Daoy (cell line): ENCODE results near the gene MAJIN. TPM values are rescaled to one million over a fixed set of nuclear protein-coding genes. Genes with fewer than 3 reads are reported as not detected.

ENCODE experiments used
- DNase-seq: peaks from one replicate; pipeline ENCODE4 v3.0.0-alpha.2; 2015; ENCODE audit warnings: low read depth
- total RNA-seq: library from RNA; depleted of rRNA; stranded (reverse); fragments of >200 nt; shearing (Covaris generic); gene quantifications from 2 replicates; pipeline ENCODE4 v1.2.3, GENCODE V29; 2014

Gene MAJIN
- total RNA-seq, 1 experiment from 2014 or later = not detected

DNA sequence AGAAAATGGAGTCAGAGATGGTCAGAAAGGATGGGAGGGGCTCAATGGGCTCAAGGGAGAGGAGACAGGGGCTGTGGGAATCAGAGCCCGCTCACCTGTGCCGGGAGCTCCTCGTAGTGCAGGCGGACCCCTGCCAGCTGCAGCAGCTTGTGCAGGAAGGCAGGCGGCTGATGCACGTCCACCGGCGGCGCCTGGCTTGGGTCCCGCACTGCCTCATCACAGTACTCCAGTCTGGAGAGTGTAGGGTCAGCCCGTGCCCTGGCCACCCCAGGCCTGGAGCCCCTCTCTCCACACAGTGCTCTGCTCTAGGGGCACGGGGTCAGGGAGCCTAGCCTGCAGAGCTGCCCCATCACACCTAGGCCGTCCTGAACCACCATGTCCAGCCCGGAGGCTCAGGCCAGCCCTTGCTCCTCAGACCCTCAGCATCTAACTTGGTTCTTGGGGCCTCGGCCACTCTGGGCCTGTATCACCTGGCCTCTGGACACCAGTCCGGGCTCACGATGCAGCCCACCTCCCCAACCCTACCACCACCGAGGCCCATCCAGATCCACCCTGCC is 58.7 kb downstream of the MAJIN start:
- DNase-seq = no peak

- no peak for DNase-seq
These were observed 60.2 kb downstream of the MAJIN start for GRCh38 chr11:64911689-64912088.

- DNase-seq = no peak
These were observed 60.8 kb downstream of the MAJIN start for GRCh38 chr11:64911142-64911541.

GRCh38 chr11:64910451-64911093 is 61.3 kb downstream of the MAJIN start:
- no peak for DNase-seq

DNA sequence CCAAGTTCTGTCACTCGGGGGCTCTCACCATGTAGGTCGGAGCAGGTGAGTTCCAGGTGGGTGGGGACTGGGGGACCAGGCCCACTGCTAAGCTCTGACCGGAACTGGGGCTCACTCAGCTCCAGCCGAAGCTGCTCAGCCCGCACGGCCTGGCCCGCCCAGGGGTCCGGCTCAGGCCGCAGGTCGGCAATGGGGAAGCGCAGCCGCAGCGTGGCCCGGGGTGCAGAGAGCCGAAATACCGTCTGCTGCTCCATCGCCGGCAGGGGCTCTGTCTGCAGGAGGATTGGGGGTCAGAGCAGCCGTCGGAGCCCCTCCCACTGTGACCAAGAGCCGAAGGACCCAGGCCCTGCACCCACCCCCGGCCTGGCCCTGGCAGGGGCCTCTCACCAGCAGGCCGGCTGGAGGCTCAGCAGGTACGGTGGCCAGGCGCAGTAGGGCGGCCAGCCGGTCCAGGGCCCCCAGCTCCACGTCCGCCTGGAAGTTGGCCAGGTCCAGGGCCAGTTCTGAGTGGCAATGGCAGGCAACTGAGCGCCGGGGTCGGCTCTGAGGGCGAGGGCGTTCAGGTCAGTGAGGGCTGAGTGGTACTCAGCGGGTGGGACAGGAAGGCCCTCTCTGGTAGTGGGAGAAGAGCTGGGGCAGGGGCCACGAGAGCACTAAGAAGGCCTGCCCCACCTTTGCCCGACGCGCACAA is 62.1 kb downstream of the MAJIN start:
- no peak for DNase-seq

DNA sequence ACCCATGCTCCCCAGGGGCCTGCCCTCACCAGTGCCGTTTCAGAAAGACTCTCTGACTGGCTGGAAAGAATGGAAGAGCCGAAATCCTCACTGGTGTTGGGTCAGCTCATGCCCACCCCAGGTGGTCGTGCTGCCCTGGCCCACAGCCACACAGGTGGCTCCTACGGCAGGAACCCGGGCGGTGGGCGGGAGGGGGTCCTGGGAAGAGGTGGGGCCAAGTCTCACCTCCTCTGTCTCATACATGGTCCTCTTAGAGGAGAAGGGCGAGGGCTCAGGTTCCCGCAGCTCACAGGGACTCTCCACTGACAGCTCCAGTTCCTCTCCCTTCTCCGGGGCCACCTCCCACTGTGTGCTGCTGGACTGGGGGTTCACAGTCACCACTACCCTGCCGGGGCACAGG is 63.1 kb downstream of the MAJIN start:
- no peak for DNase-seq

- DNase-seq = no peak
These were observed 65.6 kb downstream of the MAJIN start for GRCh38 chr11:64906314-64906635.

- no peak for DNase-seq
These were observed 66.2 kb downstream of the MAJIN start for GRCh38 chr11:64905516-64906313.

DNA sequence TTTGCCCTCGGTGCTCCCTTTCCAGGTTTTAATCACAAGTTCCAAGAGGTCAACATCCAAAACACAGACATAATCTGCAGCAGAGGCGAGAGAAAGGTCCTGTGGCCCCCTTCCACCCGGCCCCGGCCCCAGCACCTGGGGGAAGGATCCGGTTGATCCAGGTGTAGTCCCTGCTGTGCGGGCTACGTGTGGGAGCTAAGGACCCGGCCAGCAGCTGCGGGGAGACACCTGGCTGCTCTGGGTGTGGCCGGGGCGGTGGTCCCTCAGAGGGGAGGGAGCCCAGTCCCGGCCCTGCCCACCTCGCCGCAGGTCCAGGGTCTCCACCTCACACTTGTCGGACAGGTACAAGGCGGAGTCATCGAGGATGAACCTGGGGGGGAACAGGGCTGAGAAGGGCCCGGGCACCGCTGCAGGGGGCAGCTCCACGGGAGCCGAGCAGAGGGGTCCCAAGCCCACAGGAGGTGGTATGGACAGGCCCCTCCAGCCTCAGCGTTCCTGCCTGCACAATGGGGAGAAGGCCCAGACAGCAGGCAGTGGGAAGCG is 68.5 kb downstream of the MAJIN start:
- DNase-seq = no peak

DNA sequence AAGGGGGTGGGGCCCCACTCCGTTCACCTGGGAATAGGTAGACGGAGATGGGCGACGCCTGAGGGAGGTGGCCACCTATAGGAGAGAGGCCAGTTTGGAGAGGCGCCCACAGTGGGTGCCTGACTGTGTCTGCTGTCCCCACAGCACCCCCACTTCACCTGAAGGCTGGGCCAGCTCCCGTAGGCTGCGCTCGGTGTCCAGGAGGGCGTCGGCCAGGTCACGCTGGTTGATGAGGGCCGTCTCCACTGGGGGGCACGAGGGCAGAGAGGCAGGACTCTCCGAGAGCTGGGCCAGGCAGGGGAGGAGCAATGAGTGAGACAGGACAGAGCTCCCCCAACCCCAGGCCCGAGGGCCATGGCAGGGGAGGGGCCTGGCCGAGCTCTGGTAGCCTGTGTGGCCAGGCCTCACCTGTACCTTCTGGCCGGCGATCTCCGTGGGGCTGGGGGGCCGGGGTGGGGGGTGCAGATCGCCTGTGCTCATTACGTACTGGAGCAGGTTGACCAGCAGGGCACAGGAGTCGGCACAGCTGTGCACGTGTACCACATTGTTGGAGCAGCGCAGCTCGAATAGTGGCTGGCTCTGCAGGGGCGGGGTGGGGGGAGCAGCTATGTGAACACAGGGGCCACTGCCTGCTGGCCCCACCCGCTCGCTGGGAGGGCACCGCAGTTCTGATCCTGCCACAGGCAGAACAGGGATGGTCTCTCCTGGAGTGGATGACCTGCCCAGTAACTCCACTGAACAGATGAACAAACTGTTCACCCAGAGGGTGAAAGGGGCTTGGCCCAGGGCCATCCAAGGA is 69.6 kb downstream of the MAJIN start:
- DNase-seq = no peak

DNA sequence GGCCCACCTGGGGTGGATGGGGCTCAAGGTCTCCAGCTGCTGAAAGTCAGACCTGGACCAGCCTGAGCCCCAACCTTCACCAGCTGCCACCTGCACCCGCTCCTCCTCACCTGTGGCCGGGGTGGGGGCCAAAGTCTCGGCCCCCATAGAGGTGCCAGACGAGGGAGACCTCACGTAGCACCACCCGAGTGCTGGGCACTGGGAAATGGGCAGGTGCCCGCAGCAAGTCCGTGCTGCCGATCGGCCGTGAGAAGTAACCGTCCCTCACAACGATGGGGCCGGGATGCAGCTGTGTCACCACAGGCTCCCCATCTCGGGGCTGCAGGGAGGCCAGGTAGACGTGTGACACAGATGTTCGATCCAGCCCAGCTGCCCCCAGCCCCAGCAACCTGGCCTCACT is 71.1 kb downstream of the MAJIN start:
- DNase-seq = no peak

- peak; percentile 88 for DNase-seq
These were observed 71.6 kb downstream of the MAJIN start for GRCh38 chr11:64900263-64900678.

GRCh38 chr11:64898541-64898940 is 73.4 kb downstream of the MAJIN start:
- DNase-seq = no peak

GRCh38 chr11:64898076-64898445 is 73.8 kb downstream of the MAJIN start:
- DNase-seq = no peak

GRCh38 chr11:64897381-64898075 is 74.4 kb downstream of the MAJIN start:
- no peak for DNase-seq

GRCh38 chr11:64896448-64897022 is 75.4 kb downstream of the MAJIN start:
- no peak for DNase-seq

GRCh38 chr11:64894812-64895452 is 77.0 kb downstream of the MAJIN start:
- no peak for DNase-seq

GRCh38 chr11:64894070-64894811 is 77.7 kb downstream of the MAJIN start:
- DNase-seq = peak; percentile 80
